H1 (cell line): ENCODE results near the gene ACRV1. TPM values are rescaled to one million over a fixed set of nuclear protein-coding genes. Genes with fewer than 3 reads are reported as not detected.

Source experiments
- BACH1 ChIP-seq: IDR thresholded peaks from 2 replicates; pipeline ENCODE4 v1.6.1; 2012; ENCODE audit warnings: low read length, improper control_type of control experiment
- PHF8 ChIP-seq: fragments of 200-600 bp; sonication (generic); conservative IDR thresholded peaks from 2 replicates; pipeline ENCODE4 v1.7.1; 2012; ENCODE audit warnings: low read depth, mild to moderate bottlenecking, inconsistent platforms, low read length, moderate library complexity
- SIX5 ChIP-seq: IDR thresholded peaks from 2 replicates; pipeline ENCODE4 v1.6.1; 2011; ENCODE audit warnings: mild to moderate bottlenecking, low read depth, low read length
- SP2 ChIP-seq: IDR thresholded peaks from 2 replicates; pipeline ENCODE4 v1.6.1; 2012; ENCODE audit warnings: mild to moderate bottlenecking, low read length, inconsistent platforms
- YY1 ChIP-seq: IDR thresholded peaks from 2 replicates; pipeline ENCODE4 v1.6.1; 2011; ENCODE audit warnings: low read depth, mild to moderate bottlenecking, low read length
- ZNF274 ChIP-seq: IDR thresholded peaks from 2 replicates; pipeline ENCODE4 v1.7.0; 2012; ENCODE audit warnings: low read length, borderline replicate concordance; ENCODE audit errors: extremely low read depth
- polyA plus RNA-seq, 7 experiments: library from polyadenylated mRNA; depleted of rRNA in 3 of 7; stranded (reverse) in 5 of 7; unstranded in 2 of 7; fragments of >200 nt in 5 of 7; fragments of 200-250 nt in 2 of 7; gene quantifications; 1 replicate in 5 of 7; 2 replicates in 1 of 7; 4 replicates in 1 of 7; pipeline versions ENCODE4 v1.2.1 to v1.2.3, GENCODE V29; 2011 to 2013; ENCODE audit warnings: missing spikeins in 2 of 7, mixed read lengths in 2 of 7
- total RNA-seq: library from RNA; stranded (reverse); fragmentation: NEBNext Ultra II Directional; extraction: Animal tissue kit (Norgen Biotek cat#: 25700); gene quantifications from 2 replicates; pipeline ENCODE4 v1.2.1, GENCODE V29; 2021
- TF ChIP-seq, protein P1 (sequence below): fragments of 300-600 bp; sonication (generic); IDR thresholded peaks from 2 replicates; pipeline ENCODE4 v1.7.1; 2012; ENCODE audit warnings: low read length, moderate library complexity, mild to moderate bottlenecking, inconsistent platforms; ENCODE audit not compliant: insufficient replicate concordance
- TF ChIP-seq, protein P2 (sequence below): IDR thresholded peaks from 2 replicates; pipeline ENCODE4 v1.6.1; 2012; ENCODE audit warnings: low read length, inconsistent platforms
- TF ChIP-seq, protein P3 (sequence below): IDR thresholded peaks from 2 replicates; pipeline ENCODE4 v1.6.1; 2011; ENCODE audit warnings: low read length, improper control_type of control experiment

ACRV1 gene
- total and polyA plus RNA-seq, 2 of the 8 experiments (the other 6 are each of a cell fraction or from before 2014, with no cell fraction given) = 0.06 TPM; not detected in 1

DNA sequence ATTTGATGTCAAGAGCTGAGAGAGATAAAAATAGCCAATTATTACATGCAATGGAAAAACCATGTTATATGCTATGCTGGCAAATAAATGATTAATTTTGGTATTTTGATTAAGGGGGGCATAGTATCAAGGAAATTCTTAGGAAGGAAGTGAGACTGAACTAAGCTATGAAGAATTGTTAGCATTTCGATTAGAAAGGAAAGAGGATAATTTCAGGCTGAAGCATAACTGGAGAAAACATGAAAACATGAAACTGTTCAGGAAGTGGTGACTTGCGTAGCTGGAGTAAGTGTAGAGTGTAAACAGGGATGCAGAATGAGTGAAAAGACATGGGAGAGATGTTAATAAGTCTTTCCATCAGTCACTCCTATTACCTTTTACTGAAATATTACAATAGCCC lies 6.4 kb downstream of the ACRV1 start (continued):
- TF ChIP-seq, protein P1, sequence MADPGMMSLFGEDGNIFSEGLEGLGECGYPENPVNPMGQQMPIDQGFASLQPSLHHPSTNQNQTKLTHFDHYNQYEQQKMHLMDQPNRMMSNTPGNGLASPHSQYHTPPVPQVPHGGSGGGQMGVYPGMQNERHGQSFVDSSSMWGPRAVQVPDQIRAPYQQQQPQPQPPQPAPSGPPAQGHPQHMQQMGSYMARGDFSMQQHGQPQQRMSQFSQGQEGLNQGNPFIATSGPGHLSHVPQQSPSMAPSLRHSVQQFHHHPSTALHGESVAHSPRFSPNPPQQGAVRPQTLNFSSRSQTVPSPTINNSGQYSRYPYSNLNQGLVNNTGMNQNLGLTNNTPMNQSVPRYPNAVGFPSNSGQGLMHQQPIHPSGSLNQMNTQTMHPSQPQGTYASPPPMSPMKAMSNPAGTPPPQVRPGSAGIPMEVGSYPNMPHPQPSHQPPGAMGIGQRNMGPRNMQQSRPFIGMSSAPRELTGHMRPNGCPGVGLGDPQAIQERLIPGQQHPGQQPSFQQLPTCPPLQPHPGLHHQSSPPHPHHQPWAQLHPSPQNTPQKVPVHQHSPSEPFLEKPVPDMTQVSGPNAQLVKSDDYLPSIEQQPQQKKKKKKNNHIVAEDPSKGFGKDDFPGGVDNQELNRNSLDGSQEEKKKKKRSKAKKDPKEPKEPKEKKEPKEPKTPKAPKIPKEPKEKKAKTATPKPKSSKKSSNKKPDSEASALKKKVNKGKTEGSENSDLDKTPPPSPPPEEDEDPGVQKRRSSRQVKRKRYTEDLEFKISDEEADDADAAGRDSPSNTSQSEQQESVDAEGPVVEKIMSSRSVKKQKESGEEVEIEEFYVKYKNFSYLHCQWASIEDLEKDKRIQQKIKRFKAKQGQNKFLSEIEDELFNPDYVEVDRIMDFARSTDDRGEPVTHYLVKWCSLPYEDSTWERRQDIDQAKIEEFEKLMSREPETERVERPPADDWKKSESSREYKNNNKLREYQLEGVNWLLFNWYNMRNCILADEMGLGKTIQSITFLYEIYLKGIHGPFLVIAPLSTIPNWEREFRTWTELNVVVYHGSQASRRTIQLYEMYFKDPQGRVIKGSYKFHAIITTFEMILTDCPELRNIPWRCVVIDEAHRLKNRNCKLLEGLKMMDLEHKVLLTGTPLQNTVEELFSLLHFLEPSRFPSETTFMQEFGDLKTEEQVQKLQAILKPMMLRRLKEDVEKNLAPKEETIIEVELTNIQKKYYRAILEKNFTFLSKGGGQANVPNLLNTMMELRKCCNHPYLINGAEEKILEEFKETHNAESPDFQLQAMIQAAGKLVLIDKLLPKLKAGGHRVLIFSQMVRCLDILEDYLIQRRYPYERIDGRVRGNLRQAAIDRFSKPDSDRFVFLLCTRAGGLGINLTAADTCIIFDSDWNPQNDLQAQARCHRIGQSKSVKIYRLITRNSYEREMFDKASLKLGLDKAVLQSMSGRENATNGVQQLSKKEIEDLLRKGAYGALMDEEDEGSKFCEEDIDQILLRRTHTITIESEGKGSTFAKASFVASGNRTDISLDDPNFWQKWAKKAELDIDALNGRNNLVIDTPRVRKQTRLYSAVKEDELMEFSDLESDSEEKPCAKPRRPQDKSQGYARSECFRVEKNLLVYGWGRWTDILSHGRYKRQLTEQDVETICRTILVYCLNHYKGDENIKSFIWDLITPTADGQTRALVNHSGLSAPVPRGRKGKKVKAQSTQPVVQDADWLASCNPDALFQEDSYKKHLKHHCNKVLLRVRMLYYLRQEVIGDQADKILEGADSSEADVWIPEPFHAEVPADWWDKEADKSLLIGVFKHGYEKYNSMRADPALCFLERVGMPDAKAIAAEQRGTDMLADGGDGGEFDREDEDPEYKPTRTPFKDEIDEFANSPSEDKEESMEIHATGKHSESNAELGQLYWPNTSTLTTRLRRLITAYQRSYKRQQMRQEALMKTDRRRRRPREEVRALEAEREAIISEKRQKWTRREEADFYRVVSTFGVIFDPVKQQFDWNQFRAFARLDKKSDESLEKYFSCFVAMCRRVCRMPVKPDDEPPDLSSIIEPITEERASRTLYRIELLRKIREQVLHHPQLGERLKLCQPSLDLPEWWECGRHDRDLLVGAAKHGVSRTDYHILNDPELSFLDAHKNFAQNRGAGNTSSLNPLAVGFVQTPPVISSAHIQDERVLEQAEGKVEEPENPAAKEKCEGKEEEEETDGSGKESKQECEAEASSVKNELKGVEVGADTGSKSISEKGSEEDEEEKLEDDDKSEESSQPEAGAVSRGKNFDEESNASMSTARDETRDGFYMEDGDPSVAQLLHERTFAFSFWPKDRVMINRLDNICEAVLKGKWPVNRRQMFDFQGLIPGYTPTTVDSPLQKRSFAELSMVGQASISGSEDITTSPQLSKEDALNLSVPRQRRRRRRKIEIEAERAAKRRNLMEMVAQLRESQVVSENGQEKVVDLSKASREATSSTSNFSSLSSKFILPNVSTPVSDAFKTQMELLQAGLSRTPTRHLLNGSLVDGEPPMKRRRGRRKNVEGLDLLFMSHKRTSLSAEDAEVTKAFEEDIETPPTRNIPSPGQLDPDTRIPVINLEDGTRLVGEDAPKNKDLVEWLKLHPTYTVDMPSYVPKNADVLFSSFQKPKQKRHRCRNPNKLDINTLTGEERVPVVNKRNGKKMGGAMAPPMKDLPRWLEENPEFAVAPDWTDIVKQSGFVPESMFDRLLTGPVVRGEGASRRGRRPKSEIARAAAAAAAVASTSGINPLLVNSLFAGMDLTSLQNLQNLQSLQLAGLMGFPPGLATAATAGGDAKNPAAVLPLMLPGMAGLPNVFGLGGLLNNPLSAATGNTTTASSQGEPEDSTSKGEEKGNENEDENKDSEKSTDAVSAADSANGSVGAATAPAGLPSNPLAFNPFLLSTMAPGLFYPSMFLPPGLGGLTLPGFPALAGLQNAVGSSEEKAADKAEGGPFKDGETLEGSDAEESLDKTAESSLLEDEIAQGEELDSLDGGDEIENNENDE = no peak
- TF ChIP-seq, protein P2, sequence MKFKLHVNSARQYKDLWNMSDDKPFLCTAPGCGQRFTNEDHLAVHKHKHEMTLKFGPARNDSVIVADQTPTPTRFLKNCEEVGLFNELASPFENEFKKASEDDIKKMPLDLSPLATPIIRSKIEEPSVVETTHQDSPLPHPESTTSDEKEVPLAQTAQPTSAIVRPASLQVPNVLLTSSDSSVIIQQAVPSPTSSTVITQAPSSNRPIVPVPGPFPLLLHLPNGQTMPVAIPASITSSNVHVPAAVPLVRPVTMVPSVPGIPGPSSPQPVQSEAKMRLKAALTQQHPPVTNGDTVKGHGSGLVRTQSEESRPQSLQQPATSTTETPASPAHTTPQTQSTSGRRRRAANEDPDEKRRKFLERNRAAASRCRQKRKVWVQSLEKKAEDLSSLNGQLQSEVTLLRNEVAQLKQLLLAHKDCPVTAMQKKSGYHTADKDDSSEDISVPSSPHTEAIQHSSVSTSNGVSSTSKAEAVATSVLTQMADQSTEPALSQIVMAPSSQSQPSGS = no peak
- no peak for TF ChIP-seq SP2
- TF ChIP-seq YY1 = no peak
- TF ChIP-seq BACH1 = no peak
- TF ChIP-seq, protein P3, sequence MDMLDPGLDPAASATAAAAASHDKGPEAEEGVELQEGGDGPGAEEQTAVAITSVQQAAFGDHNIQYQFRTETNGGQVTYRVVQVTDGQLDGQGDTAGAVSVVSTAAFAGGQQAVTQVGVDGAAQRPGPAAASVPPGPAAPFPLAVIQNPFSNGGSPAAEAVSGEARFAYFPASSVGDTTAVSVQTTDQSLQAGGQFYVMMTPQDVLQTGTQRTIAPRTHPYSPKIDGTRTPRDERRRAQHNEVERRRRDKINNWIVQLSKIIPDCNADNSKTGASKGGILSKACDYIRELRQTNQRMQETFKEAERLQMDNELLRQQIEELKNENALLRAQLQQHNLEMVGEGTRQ = no peak
- TF ChIP-seq ZNF274 = no peak
- no peak for TF ChIP-seq PHF8
- TF ChIP-seq SIX5 = no peak
